Measurements from ENCODE around the gene GFAP.

The GFAP gene

DNA sequence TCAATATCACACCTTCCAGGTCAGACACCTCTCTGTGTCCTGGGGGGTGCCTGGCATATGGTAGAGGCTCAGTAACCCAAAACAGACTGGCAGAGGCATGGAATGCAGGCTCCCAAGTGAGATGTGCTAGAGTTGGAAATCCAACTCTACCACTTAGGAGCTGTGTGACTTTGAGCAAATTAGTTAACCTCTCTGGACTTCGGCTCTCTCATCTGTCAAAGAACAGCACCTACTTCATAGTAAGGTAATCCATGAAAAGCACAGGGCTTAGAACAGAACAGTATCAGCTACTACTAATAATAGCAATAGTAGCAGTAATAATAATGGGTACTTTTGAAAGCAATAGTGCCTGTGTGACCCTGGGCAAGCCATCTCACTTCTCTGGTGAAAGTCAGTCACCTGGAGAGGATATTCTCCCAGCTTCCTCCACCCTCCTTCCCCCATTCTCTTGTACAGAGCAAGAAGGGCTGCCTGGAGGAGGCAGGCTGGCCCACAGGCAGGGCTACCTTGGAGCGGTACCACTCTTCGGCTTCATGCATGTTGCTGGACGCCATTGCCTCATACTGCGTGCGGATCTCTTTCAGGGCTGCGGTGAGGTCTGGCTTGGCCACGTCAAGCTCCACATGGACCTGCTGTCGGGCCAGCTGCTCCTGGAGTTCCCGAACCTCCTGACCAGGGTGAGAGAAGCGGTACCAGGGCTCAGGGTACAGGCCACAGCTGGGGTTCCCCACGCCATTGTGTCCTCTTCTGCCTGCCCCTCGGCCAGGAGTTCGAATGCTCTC, 2.3 kb downstream of the GFAP start:
- DNase-seq = no peak

DNA sequence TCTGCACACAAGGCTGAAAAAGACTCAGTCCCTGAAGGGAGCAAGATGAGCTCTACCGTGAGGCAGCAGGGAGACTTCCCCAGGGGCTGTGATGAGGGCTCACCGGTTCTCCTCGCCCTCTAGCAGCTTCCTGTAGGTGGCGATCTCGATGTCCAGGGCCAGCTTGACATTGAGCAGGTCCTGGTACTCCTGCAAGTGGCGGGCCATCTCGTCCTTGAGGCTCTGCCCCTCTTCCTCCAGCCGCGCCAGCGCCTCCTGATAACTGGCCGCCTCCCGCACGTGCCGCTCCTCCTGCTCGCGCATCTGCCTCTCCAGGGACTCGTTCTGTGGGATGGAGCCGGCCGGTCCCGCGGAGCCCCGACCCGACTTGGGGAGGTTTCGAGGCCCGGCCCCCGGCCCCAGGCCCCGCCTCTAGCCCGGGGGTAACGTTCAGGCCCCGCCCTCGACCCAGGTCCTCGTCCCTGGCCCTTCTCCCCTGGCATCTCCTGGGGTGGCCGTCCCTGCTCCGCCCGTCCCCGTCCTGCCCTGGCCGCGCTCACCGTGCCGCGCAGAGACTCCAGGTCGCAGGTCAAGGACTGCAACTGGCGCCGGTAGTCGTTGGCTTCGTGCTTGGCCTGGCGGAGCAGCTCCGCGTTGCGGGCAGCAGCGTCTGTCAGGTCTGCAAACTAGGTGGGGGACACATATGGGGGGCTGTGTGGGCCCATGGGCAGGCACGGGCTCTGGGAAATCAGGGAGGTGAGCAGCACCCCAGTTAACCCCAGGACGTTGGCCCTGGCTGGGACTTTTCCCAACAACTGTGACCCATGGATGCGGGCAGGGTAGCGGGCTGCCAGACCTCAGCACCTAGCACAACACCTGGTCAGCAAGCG, 3.9 kb downstream of the GFAP start:
- peak; percentile 60 for DNase-seq

DNA sequence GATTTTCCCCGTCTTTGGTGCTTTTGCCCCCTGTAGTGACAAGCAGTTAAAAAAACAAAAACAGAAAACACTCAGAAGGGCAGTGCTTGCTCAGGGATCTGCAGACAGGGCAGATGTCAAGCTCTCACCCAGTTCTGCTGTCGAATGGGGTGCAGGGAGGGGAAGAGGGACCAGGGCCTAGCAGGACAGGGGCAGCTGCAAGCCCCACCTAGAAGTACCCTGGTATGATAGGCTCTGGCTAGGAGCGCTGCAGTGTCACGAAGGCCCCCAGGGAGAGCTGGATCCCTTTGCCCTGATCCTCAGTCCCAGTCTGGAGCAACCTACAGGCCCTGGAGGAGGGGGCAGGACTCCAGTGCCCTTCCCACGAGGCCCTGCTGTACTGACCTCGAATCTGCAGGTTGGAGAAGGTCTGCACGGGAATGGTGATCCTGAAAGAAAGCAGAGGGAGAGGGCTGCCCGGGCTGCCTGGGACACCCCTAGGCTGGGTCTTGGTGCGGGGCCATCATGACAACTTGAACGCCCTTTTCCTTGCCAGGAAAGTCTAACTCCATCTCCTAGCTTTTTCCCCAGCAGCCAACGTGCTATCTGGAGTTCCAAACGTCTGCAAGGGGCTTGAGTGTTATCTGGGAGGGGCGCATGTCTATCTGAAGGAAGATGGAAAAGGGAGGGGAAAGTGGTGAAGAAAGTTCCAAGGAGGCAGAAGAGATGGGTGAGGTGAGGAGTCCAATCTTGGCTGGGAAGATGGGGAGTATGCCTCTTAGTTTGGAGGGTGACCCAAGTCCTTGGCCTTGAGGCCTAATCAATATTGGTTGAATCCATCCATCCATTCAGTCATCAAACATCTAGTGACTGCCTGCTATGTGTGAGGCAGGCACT, 4.8 kb downstream of the GFAP start:
- no peak for DNase-seq

GRCh38 chr17:44909681-44910144, 5.6 kb downstream of the GFAP start:
- DNase-seq = no peak

DNA sequence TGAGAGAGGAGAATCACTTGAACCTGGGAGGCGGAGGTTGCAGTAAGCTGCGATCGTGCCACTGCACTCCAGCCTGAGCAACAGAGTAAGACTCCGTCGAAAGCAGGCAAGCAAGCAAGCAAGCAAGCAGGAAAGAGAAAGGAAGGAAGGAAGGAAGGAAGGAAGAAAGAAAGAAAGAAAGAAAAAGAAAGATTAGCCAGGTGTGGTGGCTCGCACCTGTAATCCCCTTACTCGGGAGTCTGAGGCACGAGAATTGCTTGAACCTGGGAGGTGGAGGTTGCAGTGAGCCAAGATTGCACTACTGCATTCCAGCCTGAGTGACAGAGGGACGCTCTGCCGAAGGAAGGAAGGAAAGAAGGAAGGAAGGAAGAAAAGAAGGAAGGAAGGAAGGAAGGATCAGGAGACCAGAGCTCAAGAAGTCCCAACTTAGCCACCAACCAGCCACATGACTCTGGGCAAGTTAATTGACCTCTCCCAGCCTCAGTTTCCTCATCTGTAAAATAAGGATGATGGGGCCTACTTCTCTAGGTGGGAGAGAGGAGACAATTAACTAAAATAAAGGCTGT, 6.5 kb downstream of the GFAP start:
- no peak for DNase-seq

- no peak for DNase-seq
These were observed 7.4 kb downstream of the GFAP start for GRCh38 chr17:44907729-44908470.

DNA sequence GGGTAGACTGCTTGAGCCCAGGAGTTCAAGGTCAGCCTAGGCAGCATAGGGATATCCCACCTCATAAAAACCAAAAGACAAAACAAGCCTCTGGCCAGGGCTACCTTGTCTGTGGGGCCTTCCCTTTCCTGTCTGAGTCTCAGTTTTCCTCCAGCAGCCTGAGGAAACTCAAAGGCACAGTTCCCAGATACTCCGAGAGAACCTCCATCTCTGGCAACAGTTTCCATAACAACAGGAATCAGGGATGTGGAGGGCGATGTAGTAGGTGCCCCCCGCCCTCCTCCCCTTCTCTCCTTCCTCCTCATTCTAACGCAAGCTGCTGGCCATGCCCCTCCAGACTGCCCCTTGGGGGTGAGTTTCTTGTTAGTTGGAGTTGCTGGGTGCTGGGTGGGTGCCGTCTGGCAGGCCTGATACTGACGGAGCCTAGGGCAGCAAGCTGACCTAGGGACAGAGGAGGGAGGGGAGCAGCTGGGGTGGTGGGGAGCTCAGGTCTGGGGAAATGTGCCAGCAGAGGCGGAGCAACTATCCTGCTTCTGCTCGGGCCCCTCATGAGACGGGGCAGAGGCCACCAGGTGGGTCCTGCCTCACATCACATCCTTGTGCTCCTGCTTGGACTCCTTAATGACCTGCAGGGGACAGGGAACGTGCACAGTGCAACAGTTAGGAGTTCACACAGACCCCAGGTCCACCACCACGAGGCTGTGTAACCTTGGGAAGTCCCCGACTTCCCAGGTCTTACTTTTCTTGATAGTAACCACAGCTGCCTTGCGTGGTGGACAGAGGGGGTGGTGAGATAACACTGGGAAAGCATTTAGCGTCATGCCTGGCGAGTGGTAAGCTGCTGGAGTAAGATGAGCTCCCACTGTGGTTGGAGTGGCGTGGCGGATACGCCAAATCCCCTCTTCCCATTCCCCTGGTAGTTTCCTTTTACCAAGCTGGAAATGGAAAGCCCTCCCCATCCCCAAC, 8.3 kb downstream of the GFAP start:
- no peak for DNase-seq

DNA sequence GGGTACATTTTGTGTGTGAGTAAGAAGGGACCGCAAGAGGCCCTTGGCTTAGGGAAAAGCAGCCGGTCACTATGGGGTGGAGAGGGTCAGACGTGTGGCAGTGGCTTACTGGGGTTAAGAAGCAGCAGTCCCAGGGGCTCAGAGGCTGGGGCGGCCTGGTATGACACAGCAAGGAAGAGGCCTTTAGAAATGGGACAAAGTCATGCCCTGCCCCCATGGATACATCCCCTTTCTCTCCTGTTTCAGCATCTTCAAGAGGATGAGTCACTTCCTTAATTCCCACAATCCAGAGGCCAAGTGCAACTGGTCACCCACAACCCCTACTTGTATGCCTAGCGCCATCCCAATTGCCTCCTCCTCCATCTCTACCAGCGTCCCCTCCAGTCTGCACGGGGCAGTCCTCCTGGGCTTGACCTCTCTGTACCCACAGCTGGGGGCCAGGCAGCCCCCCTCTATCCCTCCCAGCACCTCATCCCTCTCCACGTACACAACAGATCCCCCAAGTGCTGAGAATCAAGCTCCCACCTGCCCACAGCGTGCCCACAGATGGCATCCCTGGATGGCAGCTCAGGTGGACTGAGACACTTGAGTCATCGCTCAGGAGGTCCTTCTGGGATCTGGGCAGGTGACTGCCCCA, 9.2 kb downstream of the GFAP start:
- peak; percentile 10 for DNase-seq

DNA sequence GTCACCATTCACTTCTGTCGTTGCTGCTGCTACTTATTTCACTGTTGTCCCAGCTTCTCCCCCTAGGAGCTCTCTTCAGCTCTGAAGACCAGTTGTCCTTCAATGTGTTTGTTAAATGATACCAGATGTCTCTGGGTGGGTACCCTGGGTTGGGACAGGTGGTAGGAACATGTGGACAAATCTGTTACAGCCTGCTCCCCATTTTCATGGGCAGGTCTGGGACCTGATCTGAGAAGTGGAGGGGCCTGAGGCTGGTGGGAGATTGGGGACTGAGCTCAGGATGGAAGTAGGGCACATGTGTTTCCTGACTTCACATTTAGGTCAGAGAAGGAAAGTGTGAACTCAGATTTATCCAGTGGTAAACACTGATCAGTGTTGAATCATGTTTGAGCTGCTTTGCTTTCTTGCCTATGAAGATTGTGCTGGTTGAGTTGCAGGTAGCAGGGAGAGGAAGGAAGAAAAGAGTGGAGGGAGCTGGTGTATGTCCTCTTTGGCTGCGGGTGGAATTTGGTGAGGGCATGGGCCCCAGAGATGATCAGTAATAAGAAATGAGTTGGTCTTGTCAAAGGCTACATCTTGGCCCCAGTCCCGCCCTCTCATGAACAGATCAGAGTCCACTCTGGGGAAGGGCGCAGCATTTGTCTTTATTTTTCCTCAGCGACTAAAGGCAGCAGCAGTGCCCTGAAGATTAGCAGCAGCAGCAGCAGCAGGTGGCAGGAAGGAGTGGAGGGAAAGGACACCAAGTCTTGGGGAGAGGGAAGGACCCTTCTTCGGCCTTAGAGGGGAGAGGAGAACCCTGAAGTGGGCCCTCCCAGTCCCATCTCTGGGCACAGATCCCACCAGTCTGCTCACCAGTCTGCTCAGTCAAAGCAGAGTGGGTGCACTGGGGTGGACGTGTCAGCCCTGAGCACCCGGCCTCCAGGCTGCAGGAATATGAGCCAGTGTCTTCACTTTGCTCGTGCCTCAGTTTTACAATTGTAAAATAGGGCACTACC, 10.0 kb downstream of the GFAP start:
- no peak for DNase-seq

DNA sequence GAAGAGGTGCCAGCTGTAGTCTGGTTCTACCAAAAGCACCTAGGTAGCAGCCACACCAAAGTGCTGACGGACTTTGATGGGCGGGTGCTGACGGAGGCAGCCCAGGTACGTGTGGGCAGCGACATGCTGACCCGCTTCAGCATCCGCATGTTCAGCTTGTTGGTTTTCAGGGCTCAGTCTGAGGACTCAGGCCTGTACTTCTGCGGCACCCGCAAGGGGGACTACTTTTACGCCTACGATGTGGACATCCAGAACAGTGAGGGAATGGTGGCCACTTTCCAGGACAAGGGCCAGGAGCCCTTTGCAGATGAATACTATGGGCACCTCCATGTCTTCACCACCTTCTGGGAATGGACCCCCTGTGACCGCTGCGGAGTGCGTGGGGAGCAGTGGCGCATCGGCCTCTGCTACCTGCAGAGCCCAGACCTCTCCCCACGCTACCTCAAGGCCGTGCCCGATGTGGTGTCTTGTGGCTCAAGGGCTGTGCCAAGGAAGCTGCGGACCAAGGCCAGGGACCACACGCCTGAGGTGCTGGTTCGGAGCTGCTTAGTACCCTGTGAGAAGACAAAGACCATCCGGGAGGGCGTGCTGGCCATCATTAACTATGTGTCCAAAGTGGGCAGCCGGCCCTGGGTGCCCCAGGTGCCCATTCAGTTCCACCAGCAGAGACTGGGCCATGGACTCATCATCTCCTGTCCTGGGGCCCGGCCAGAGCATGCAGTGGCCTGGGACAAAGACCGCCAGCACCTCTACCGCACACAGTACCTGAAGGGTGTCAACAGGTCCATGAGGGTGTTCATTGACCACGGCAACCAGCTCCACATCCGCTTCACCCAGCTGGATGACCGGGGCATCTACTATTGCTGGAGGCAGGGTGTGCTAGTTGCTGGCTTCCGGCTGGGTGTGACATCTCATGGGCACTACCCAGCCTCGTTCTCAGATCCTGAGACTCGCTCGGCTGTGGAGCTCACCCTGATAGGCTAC, 11.0 kb downstream of the GFAP start:
- DNase-seq = no peak

GRCh38 chr17:44903012-44903685, 12.2 kb downstream of the GFAP start:
- DNase-seq = no peak

DNA sequence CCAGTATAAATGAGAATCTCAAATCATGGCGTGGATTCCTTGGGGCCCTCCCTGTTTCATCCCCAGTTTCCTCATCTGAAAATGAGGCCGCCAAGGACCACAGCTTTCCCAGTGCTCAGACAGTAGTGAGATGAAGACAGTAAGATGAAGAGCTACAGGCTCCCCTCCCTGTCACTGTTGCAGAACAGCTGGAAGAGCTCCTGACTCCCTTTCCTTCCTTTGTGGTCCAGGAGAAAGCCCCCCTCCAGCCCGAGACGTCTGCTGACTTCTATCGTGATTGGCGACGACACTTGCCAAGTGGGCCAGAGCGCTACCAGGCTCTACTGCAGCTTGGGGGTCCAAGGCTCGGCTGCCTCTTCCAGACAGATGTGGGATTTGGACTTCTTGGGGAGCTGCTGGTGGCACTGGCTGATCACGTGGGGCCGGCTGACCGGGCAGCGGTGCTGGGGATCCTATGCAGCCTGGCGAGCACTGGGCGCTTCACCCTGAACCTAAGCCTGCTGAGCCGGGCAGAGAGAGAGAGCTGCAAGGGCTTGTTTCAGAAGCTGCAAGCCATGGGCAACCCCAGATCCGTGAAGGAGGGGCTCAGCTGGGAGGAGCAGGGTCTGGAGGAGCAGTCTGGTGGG, 13.1 kb downstream of the GFAP start:
- no peak for DNase-seq

DNA sequence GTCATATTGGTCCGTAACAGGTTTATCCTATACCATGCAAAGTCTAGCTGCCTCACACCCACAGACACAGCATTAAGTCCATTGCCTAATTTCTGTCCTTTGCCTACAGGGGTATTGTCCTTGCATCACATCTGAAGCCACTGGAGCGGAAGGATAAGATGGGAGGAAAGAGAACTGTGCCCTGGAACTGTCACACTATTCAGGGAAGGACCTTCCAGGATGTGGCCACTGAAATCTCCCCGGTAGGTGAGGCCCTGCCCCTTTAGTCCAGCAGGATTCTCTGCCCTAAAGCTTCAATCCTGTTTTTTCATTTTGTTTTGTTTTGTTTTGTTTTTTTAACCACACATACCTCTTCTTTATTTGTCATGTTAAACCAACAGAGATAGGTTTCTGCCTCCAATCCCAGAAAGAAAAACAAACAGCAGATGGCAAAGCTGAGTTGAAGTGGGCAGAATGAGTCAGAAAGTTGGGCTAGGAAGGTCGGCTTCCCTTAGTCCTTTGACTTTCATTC, 13.8 kb downstream of the GFAP start:
- DNase-seq = no peak

- DNase-seq = no peak
These were observed 14.4 kb downstream of the GFAP start for GRCh38 chr17:44900894-44901293.

DNA sequence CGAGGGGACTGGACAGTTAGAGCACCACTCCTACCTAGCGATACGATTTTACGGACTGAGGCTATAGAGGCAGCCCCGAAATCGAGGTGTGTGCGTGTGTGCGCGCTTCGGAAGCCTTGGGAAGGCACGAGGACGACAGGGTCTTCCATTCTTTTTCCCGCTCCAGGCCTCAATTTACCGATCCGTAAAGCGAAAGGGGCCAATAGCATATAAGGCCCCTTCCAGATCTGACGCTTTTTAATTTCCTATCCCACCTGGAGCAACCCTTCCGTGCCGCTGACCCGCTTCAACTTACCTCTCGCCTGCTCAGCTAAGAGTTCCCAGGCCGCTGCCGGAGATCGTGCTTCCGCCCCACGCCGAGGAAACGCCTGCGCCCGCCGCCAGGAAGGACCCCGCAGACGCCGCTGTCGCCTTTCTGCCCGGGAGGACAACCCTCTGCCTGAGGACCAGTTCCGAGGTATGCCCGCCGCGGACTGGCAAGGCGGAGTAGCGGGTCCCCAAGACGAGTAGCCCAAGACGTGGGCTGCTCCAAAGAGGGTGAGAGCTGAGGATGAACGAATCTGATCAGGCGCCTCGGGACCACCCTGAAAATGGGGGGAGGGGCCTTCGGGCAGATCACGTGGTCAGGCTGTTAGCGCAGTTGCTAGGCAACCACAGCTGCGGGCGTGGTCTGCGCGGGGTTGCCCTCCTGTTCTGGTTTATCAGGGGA, 16.1 kb downstream of the GFAP start, which contains the start of gene EFTUD2:
Gene EFTUD2, minus strand, starts transcription at position 372 of the 709 bp plus-strand sequence. CDS start 4,924 bp downstream, outside the sequence.
- DNase-seq = peak; percentile 91

GRCh38 chr17:44898768-44899073, 16.6 kb downstream of the GFAP start:
- DNase-seq = peak; percentile 44
